ENCODE data around the gene TMTC1.

GRCh38 chr12:29572464-29572863, 211.3 kb downstream of the TMTC1 start:
- no peak for TF ChIP-seq CTCF (IDR thresholded peaks at IDR 0.05)
- no peak for TF ChIP-seq POLR2A (IDR thresholded peaks at IDR 0.05; ENCODE audit: low read depth)
